Activated CD8-positive, alpha-beta memory T cell treated with anti-CD3 and anti-CD28 coated beads, Interleukin-2, amount 50 U/mL, for 24 hours (primary cell): ENCODE measurements around the gene BCL6B.
"Not testable (repeated sequence)": the region's sequence is repeated elsewhere in the genome, so short reads cannot be mapped to it uniquely, and the experiment has no call there.

Experiments used
- DNase-seq: peaks from one replicate; pipeline ENCODE4 v3.0.0-alpha.2; 2020; ENCODE audit errors: extremely low read depth

Gene BCL6B

GRCh38 chr17:7029096-7029495, 6.2 kb downstream of the BCL6B start:
- no peak for DNase-seq

GRCh38 chr17:7029659-7030058, 6.8 kb downstream of the BCL6B start:
- DNase-seq, result no peak

- DNase-seq, result no peak
These were observed 12.2 kb downstream of the BCL6B start for GRCh38 chr17:7034955-7035590.

GRCh38 chr17:7035591-7036368, 12.9 kb downstream of the BCL6B start, which contains the start of gene SLC16A13:
TSS of gene SLC16A13 (plus strand) at chr17:7036015. CDS start at chr17:7036383, 368 bp downstream.
- DNase-seq, result peak; percentile 97

- no peak for DNase-seq
These were observed 15.4 kb downstream of the BCL6B start for GRCh38 chr17:7038025-7038862.

GRCh38 chr17:7039832-7040231, 17.0 kb downstream of the BCL6B start:
- DNase-seq, result no peak

- no peak for DNase-seq
These were observed 19.0 kb downstream of the BCL6B start for GRCh38 chr17:7041607-7042500.

GRCh38 chr17:7042501-7043181, 19.8 kb downstream of the BCL6B start:
- no peak for DNase-seq

- DNase-seq, result no peak
These were observed 20.3 kb downstream of the BCL6B start for GRCh38 chr17:7043182-7043496.

- DNase-seq, result no peak
These were observed 20.8 kb downstream of the BCL6B start, which contains the start of gene SLC16A11 for GRCh38 chr17:7043497-7044198. TSS of gene SLC16A11 (minus strand) at chr17:7044092. CDS start at chr17:7043513, 579 bp downstream.

- DNase-seq, result no peak
These were observed 22.8 kb downstream of the BCL6B start for GRCh38 chr17:7045492-7046126.

GRCh38 chr17:7046127-7046724, 23.4 kb downstream of the BCL6B start:
- DNase-seq, result no peak

GRCh38 chr17:7046725-7047397, 24.0 kb downstream of the BCL6B start:
- DNase-seq, result peak; percentile 61

GRCh38 chr17:7047566-7047965, 24.7 kb downstream of the BCL6B start:
- DNase-seq, result no peak

GRCh38 chr17:7048968-7049367, 26.1 kb downstream of the BCL6B start:
- DNase-seq, result no peak

- not testable (repeated sequence) for DNase-seq
These were observed 27.7 kb downstream of the BCL6B start for GRCh38 chr17:7050583-7050982.

- no peak for DNase-seq
These were observed 33.5 kb downstream of the BCL6B start for GRCh38 chr17:7056386-7056785.

- no peak for DNase-seq
These were observed 36.1 kb downstream of the BCL6B start for GRCh38 chr17:7058831-7059447.
